HEK293 (cell line): ENCODE data around the gene TMEM145.

Experiments
- ZBTB7A ChIP-seq: fragments of 450-650 bp; formaldehyde crosslinking; IDR thresholded peaks from 2 replicates; pipeline ENCODE4 v1.5.1; 2016; ENCODE audit warnings: low read depth, missing biosample characterization, missing genetic modification characterization
- ZFP69B ChIP-seq: fragments of 450-650 bp; formaldehyde crosslinking; IDR thresholded peaks from 2 replicates; pipeline ENCODE4 v1.5.1; 2016; ENCODE audit warnings: missing biosample characterization, missing genetic modification characterization
- ZNF580 ChIP-seq: fragments of 450-650 bp; formaldehyde crosslinking; IDR thresholded peaks from 2 replicates; pipeline ENCODE4 v1.5.1; 2016; ENCODE audit warnings: missing biosample characterization, missing genetic modification characterization
- ZNF629 ChIP-seq: fragments of 450-650 bp; formaldehyde crosslinking; IDR thresholded peaks from 2 replicates; pipeline ENCODE4 v1.5.1; 2017; ENCODE audit warnings: missing biosample characterization, missing genetic modification characterization
- ZNF777 ChIP-seq: fragments of 450-650 bp; formaldehyde crosslinking; IDR thresholded peaks from 2 replicates; pipeline ENCODE4 v1.5.1; 2017; ENCODE audit warnings: missing biosample characterization, missing genetic modification characterization, borderline replicate concordance
- TF ChIP-seq, protein P1 (sequence below): fragments of 450-650 bp; formaldehyde crosslinking; IDR thresholded peaks from 2 replicates; pipeline ENCODE4 v1.5.1; 2016; ENCODE audit warnings: missing biosample characterization, missing genetic modification characterization
- TF ChIP-seq, protein P2 (sequence below): fragments of 450-650 bp; formaldehyde crosslinking; IDR thresholded peaks from 2 replicates; pipeline ENCODE4 v1.5.1; 2016; ENCODE audit warnings: missing biosample characterization, missing genetic modification characterization

DNA sequence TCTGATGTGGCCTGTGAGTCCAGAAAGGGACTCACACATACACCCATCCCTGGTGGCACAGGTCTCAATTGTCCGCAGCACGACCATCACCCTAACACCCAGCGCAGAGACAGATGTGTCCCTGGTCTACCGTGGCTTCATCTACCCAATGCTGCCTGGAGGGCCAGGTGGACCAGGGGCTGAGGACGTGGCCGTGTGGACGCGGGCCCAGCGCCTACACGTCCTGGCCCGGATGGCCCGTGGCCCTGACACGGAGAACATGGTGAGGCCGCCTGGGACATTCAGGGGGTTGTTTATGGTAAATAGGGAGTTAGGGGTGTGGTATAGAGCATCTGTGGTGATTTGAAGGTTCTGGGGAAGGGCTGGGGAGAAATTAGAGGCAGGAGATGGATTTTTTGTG, 35.1 kb downstream of the TMEM145 start:
- no peak for TF ChIP-seq ZNF777 (tag by site-specific recombination)
- TF ChIP-seq, protein P1, sequence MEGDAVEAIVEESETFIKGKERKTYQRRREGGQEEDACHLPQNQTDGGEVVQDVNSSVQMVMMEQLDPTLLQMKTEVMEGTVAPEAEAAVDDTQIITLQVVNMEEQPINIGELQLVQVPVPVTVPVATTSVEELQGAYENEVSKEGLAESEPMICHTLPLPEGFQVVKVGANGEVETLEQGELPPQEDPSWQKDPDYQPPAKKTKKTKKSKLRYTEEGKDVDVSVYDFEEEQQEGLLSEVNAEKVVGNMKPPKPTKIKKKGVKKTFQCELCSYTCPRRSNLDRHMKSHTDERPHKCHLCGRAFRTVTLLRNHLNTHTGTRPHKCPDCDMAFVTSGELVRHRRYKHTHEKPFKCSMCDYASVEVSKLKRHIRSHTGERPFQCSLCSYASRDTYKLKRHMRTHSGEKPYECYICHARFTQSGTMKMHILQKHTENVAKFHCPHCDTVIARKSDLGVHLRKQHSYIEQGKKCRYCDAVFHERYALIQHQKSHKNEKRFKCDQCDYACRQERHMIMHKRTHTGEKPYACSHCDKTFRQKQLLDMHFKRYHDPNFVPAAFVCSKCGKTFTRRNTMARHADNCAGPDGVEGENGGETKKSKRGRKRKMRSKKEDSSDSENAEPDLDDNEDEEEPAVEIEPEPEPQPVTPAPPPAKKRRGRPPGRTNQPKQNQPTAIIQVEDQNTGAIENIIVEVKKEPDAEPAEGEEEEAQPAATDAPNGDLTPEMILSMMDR (tag by site-specific recombination): no peak
- TF ChIP-seq, protein P2, sequence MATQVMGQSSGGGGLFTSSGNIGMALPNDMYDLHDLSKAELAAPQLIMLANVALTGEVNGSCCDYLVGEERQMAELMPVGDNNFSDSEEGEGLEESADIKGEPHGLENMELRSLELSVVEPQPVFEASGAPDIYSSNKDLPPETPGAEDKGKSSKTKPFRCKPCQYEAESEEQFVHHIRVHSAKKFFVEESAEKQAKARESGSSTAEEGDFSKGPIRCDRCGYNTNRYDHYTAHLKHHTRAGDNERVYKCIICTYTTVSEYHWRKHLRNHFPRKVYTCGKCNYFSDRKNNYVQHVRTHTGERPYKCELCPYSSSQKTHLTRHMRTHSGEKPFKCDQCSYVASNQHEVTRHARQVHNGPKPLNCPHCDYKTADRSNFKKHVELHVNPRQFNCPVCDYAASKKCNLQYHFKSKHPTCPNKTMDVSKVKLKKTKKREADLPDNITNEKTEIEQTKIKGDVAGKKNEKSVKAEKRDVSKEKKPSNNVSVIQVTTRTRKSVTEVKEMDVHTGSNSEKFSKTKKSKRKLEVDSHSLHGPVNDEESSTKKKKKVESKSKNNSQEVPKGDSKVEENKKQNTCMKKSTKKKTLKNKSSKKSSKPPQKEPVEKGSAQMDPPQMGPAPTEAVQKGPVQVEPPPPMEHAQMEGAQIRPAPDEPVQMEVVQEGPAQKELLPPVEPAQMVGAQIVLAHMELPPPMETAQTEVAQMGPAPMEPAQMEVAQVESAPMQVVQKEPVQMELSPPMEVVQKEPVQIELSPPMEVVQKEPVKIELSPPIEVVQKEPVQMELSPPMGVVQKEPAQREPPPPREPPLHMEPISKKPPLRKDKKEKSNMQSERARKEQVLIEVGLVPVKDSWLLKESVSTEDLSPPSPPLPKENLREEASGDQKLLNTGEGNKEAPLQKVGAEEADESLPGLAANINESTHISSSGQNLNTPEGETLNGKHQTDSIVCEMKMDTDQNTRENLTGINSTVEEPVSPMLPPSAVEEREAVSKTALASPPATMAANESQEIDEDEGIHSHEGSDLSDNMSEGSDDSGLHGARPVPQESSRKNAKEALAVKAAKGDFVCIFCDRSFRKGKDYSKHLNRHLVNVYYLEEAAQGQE (tag by site-specific recombination): no peak
- no peak for TF ChIP-seq ZNF629 (tag by site-specific recombination)
- TF ChIP-seq ZFP69B: no peak
- TF ChIP-seq ZBTB7A (tag by site-specific recombination): no peak
- TF ChIP-seq ZNF580 (tag by site-specific recombination): no peak
